ENCODE results near the gene SPATA18.
"Not testable (repeated sequence)": the region's sequence is repeated elsewhere in the genome, so short reads cannot be mapped to it uniquely, and the experiment has no call there.

The SPATA18 gene

GRCh38 chr4:52110171-52110570 is 59.1 kb downstream of the SPATA18 start:
- no peak for DNase-seq

- DNase-seq: no peak
Observed at GRCh38 chr4:52111995-52112394, 60.9 kb downstream of the SPATA18 start.

GRCh38 chr4:52112411-52112810 is 61.3 kb downstream of the SPATA18 start:
- DNase-seq: no peak

- no peak for DNase-seq
Observed at GRCh38 chr4:52116641-52117040, 65.5 kb downstream of the SPATA18 start.

GRCh38 chr4:52126226-52126625 is 75.1 kb downstream of the SPATA18 start:
- DNase-seq: no peak

- DNase-seq: no peak
Observed at GRCh38 chr4:52126966-52127365, 75.9 kb downstream of the SPATA18 start.

GRCh38 chr4:52135171-52135570 is 84.1 kb downstream of the SPATA18 start:
- DNase-seq: no peak

GRCh38 chr4:52137152-52137551 is 86.0 kb downstream of the SPATA18 start:
- not testable (repeated sequence) for DNase-seq

- no peak for DNase-seq
Observed at GRCh38 chr4:52142816-52143215, 91.7 kb downstream of the SPATA18 start.

GRCh38 chr4:52143815-52144214 is 92.7 kb downstream of the SPATA18 start:
- no peak for DNase-seq

GRCh38 chr4:52144372-52144771 is 93.3 kb downstream of the SPATA18 start:
- DNase-seq: no peak
